Chondrocyte (in vitro differentiated cells): ENCODE results near the gene RNF144A. TPM values are rescaled to one million over a fixed set of nuclear protein-coding genes. Genes with fewer than 3 reads are reported as not detected.
"Not testable (repeated sequence)": the region's sequence is repeated elsewhere in the genome, so short reads cannot be mapped to it uniquely, and the experiment has no call there.

Experiments
- DNase-seq: peaks from one replicate; pipeline ENCODE4 v3.0.0; 2021; ENCODE audit warnings: mixed read lengths, low spot score
- H3K27ac Mint-ChIP-seq: one replicate; pipeline ENCODE4 v1.8.0; 2021; ENCODE audit warnings: mild to moderate bottlenecking, moderate library complexity, mixed read lengths; ENCODE audit not compliant: unreplicated experiment
- H3K27me3 Mint-ChIP-seq: 2 replicates; pipeline ENCODE4 v1.8.0; 2021; ENCODE audit warnings: low read depth, mixed read lengths
- H3K36me3 Mint-ChIP-seq: 2 replicates; pipeline ENCODE4 v1.8.0; 2021; ENCODE audit warnings: low read depth, mixed read lengths
- H3K4me1 Mint-ChIP-seq: 2 replicates; pipeline ENCODE4 v1.8.0; 2021; ENCODE audit warnings: low read depth, mild to moderate bottlenecking, mixed read lengths
- H3K4me3 Mint-ChIP-seq: one replicate; pipeline ENCODE4 v1.8.0; 2021; ENCODE audit warnings: mild to moderate bottlenecking, moderate library complexity, mixed read lengths; ENCODE audit not compliant: unreplicated experiment
- H3K9me3 Mint-ChIP-seq: 2 replicates; pipeline ENCODE4 v1.8.0; 2021; ENCODE audit warnings: low read depth, mixed read lengths
- total RNA-seq: library from RNA; stranded (reverse); gene quantifications from 3 replicates; pipeline ENCODE4 v1.2.1, GENCODE V29; 2021
- TF ChIP-seq, protein P1 (sequence below): fragments of 200-600 bp; sonication (generic); IDR thresholded peaks from 2 replicates; pipeline ENCODE4 v1.5.0; 2021; ENCODE audit warnings: antibody characterized with exemption, mild to moderate bottlenecking, moderate library complexity

Gene RNF144A
- total RNA-seq, 1 donor from 2014 or later: 10.9 TPM

DNA sequence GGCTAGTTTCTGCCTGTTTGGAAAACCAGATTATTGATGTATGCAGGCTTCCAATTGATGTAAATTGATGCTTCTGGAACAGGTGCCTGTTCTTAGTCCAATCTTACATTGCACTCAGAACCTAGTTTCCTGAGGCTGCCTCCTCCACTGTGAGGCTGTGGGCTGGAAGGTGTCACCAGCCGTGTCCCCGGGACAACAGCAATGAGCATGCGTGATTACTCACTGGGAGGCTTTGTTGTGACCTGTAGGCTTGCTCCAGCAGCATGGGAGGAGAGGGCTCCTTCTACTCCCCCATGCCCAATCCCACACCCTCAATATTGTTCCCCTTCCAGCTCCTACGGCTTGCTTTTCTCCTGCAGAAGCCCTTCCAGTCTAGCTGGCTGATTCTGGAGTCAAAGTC lies 28.5 kb upstream of the RNF144A start:
- H3K4me1 Mint-ChIP-seq: no peaks in the 10 kb centered on the region
- DNase-seq: no peak
- no peaks in the 10 kb centered on the region for H3K9me3 Mint-ChIP-seq
- H3K27ac Mint-ChIP-seq: no peak overlapping the region
- H3K27me3 Mint-ChIP-seq: peaks cover 19% of the 10 kb centered on the region
- peaks cover 2% of the 10 kb centered on the region for H3K36me3 Mint-ChIP-seq
- no peak overlapping the region for H3K4me3 Mint-ChIP-seq
- TF ChIP-seq, protein P1, sequence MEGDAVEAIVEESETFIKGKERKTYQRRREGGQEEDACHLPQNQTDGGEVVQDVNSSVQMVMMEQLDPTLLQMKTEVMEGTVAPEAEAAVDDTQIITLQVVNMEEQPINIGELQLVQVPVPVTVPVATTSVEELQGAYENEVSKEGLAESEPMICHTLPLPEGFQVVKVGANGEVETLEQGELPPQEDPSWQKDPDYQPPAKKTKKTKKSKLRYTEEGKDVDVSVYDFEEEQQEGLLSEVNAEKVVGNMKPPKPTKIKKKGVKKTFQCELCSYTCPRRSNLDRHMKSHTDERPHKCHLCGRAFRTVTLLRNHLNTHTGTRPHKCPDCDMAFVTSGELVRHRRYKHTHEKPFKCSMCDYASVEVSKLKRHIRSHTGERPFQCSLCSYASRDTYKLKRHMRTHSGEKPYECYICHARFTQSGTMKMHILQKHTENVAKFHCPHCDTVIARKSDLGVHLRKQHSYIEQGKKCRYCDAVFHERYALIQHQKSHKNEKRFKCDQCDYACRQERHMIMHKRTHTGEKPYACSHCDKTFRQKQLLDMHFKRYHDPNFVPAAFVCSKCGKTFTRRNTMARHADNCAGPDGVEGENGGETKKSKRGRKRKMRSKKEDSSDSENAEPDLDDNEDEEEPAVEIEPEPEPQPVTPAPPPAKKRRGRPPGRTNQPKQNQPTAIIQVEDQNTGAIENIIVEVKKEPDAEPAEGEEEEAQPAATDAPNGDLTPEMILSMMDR: no peak

DNA sequence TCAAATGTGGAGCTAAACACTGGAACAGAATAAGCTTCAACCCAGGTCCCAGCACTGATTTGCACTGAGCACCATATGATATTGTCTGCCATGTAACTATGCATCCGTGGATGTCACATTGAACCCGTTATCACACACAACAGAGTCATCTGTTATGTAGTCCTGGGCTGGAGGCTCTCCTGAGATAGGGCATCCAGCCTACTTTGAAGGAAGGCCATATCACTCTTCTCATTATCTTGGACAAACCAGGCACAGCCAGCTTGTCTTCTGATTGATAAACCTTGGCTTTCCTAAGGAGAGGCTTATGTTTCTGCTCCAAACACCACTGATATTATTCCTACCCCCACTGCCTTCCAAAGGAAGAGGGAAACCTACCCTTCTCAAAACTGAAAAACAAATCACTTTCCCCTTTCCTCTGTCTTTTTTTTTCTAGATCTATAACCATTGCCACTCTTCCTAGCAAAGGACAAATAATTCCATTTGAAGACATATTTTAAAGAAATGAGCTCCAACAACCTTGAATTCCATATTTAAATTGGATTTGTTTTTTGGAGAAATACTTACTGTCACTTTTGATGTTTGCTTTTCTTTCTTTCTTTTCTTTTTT lies 23.2 kb upstream of the RNF144A start:
- no peak for DNase-seq
- H3K36me3 Mint-ChIP-seq: no peaks in the 10 kb centered on the region
- H3K4me1 Mint-ChIP-seq: no peaks in the 10 kb centered on the region
- H3K9me3 Mint-ChIP-seq: no peaks in the 10 kb centered on the region
- H3K27ac Mint-ChIP-seq: no peak overlapping the region
- H3K4me3 Mint-ChIP-seq: no peak overlapping the region
- H3K27me3 Mint-ChIP-seq: peaks cover 16% of the 10 kb centered on the region
- TF ChIP-seq, protein P1: no peak

DNA sequence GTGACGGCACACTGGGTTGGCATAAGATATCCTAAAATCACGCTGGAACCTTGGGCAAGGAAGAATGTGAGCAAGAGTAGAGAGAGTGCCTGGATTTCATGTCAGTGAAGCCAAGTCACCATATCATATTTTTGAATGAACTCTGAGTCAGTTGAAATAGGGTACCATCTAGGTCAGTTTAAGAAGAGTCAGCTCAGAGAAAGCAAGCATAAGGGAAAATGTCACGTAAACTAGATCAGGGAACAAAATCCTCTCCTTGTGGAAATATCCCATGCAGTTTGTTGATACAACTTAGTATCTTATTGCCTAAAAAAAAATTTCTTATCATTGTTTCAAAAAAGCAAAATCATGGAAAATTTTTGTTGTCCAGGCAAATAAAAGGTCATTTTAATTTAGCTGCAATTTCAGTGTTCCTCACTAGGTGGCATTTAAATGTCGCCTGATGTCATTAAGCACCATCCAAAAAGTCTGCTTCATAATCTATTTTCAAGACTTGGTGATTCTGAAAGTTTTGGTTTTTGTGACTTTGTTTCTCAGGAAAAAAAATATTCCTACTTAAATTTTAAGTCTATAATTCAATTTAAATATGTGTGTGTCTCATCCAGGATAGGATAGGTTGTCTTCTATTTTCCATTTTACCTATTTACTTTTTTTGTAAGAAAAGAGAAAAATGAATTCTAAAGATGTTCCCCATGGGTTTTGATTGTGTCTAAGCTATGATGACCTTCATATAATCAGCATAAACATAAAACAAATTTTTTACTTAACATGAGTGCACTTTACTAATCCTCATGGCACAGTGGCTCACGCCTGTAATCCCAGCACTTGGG lies 20.1 kb upstream of the RNF144A start:
- Mint-ChIP-seq H3K27me3 (peaks cover 21% of the 10 kb centered on the region), H3K36me3 (peaks cover 5% of the 10 kb centered on the region), H3K4me1 (no peaks in the 10 kb centered on the region), H3K27ac (no peak overlapping the region), H3K4me3 (no peak overlapping the region), H3K9me3 (peaks cover 7% of the 10 kb centered on the region)
- DNase-seq: no peak
- TF ChIP-seq, protein P1: peak; percentile 91

DNA sequence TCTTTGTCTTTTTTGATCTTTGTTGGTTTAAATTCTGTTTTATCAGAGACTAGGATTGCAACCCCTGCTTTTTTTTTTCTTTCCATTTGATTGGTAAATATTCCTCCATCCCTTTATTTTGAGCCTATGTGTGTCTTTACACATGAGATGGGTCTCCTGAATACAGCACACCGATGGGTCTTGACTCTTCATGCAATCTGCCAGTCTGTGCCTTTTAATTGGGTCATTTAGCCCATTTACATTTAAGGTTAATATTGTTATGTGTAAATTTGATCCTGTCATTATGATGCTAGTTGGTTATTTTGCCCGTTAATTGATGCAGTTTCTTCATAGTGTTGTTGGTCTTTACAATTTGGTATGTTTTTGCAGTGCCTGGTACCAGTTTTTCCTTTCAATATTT lies 14.6 kb upstream of the RNF144A start:
- H3K4me1 Mint-ChIP-seq, H3K4me3 Mint-ChIP-seq, H3K27ac Mint-ChIP-seq, DNase-seq: not testable (repeated sequence)
- peaks cover 19% of the 10 kb centered on the region for H3K9me3 Mint-ChIP-seq
- peaks cover 12% of the 10 kb centered on the region for H3K36me3 Mint-ChIP-seq
- H3K27me3 Mint-ChIP-seq: peaks cover 12% of the 10 kb centered on the region

DNA sequence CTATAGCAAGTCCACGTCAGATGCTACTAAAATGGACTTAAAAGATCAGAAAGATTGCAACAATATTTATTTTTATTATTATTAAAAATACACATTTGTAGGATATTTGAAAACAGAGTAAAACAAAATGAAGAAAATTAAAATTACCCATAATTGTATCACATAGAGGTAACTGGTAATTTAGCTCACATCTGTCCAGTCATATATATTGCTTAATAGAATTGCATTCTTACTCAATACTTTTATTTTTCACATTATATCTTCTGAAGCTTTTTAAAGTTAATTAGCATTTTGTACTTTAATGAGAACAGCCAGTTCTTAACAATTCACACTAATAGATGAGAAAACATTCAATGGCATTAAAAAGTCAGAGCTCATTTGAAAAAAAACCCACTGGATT lies 11.5 kb upstream of the RNF144A start:
- H3K27ac Mint-ChIP-seq: no peak overlapping the region
- H3K9me3 Mint-ChIP-seq: peaks cover 19% of the 10 kb centered on the region
- no peak for DNase-seq
- TF ChIP-seq, protein P1: no peak
- H3K36me3 Mint-ChIP-seq: peaks cover 12% of the 10 kb centered on the region
- H3K4me1 Mint-ChIP-seq: no peaks in the 10 kb centered on the region
- no peak overlapping the region for H3K4me3 Mint-ChIP-seq
- H3K27me3 Mint-ChIP-seq: peaks cover 11% of the 10 kb centered on the region
